GM21447 (cell line): ENCODE results near the gene SNRPD1.
"Not testable (repeated sequence)": the region's sequence is repeated elsewhere in the genome, so short reads cannot be mapped to it uniquely, and the experiment has no call there.

Experiments
- ATAC-seq: cut with Tn5 transposase; IDR thresholded peaks from one replicate; pipeline ENCODE4 v1.9.1; 2021; ENCODE audit not compliant: unreplicated experiment

SNRPD1 gene

GRCh38 chr18:21634588-21635199 is 22.6 kb downstream of the SNRPD1 start:
- no peak for ATAC-seq

- ATAC-seq, result no peak
Measured at GRCh38 chr18:21636769-21637168, 24.7 kb downstream of the SNRPD1 start.

GRCh38 chr18:21638822-21639221 is 26.7 kb downstream of the SNRPD1 start:
- ATAC-seq, result no peak

- not testable (repeated sequence) for ATAC-seq
Measured at GRCh38 chr18:21640375-21640774, 28.3 kb downstream of the SNRPD1 start.

- ATAC-seq, result no peak
Measured at GRCh38 chr18:21650311-21650710, 38.2 kb downstream of the SNRPD1 start.

- no peak for ATAC-seq
Measured at GRCh38 chr18:21652073-21652472, 40.0 kb downstream of the SNRPD1 start.

- ATAC-seq, result no peak
Measured at GRCh38 chr18:21653361-21653760, 41.2 kb downstream of the SNRPD1 start.

- ATAC-seq, result no peak
Measured at GRCh38 chr18:21656402-21656801, 44.3 kb downstream of the SNRPD1 start.

- no peak for ATAC-seq
Measured at GRCh38 chr18:21660078-21660477, 48.0 kb downstream of the SNRPD1 start.

- no peak for ATAC-seq
Measured at GRCh38 chr18:21662581-21662980, 50.5 kb downstream of the SNRPD1 start.

GRCh38 chr18:21663578-21663977 is 51.5 kb downstream of the SNRPD1 start:
- no peak for ATAC-seq

GRCh38 chr18:21664069-21664468 is 52.0 kb downstream of the SNRPD1 start:
- no peak for ATAC-seq

GRCh38 chr18:21669736-21670285 is 57.7 kb downstream of the SNRPD1 start:
- no peak for ATAC-seq

GRCh38 chr18:21672521-21673267 is 60.6 kb downstream of the SNRPD1 start:
- ATAC-seq, result no peak

- not testable (repeated sequence) for ATAC-seq
Measured at GRCh38 chr18:21675354-21675753, 63.2 kb downstream of the SNRPD1 start.

GRCh38 chr18:21678859-21679258 is 66.7 kb downstream of the SNRPD1 start:
- ATAC-seq, result no peak

GRCh38 chr18:21680161-21680560 is 68.0 kb downstream of the SNRPD1 start:
- no peak for ATAC-seq

- ATAC-seq, result no peak
Measured at GRCh38 chr18:21682371-21683051, 70.4 kb downstream of the SNRPD1 start.
